Esophagus muscularis mucosa (tissue), 4 donors: Measurements from ENCODE around the gene OR2B2.

Experiments
- EP300 ChIP-seq: sonication (generic); formaldehyde crosslinking; IDR thresholded peaks from one replicate; pipeline ENCODE4 v1.6.1; 2017; ENCODE audit warnings: antibody characterized with exemption
- POLR2A ChIP-seq: fragments of 450-650 bp; IDR thresholded peaks from one replicate; pipeline ENCODE4 v1.6.1; 2017; ENCODE audit warnings: antibody characterized with exemption, moderate library complexity, mild to moderate bottlenecking, low read depth
- POLR2AphosphoS5 ChIP-seq, 2 donors: sonication (generic); formaldehyde crosslinking; IDR thresholded peaks; one replicate each; pipeline ENCODE4 v1.6.1; 2017; ENCODE audit warnings: antibody characterized with exemption in 2 of 2
- TF ChIP-seq, protein P1 (sequence below), 3 experiments: fragments of 200-600 bp in 2 of 3; fragments of 450-650 bp in 1 of 3; sonication (generic) in 2 of 3; IDR thresholded peaks; one replicate each; pipeline ENCODE4 v1.5.1; 2017 to 2019; ENCODE audit warnings: antibody characterized with exemption in 3 of 3, mild to moderate bottlenecking in 2 of 3, moderate library complexity in 1 of 3

- no peak for TF ChIP-seq EP300
- TF ChIP-seq, protein P1, sequence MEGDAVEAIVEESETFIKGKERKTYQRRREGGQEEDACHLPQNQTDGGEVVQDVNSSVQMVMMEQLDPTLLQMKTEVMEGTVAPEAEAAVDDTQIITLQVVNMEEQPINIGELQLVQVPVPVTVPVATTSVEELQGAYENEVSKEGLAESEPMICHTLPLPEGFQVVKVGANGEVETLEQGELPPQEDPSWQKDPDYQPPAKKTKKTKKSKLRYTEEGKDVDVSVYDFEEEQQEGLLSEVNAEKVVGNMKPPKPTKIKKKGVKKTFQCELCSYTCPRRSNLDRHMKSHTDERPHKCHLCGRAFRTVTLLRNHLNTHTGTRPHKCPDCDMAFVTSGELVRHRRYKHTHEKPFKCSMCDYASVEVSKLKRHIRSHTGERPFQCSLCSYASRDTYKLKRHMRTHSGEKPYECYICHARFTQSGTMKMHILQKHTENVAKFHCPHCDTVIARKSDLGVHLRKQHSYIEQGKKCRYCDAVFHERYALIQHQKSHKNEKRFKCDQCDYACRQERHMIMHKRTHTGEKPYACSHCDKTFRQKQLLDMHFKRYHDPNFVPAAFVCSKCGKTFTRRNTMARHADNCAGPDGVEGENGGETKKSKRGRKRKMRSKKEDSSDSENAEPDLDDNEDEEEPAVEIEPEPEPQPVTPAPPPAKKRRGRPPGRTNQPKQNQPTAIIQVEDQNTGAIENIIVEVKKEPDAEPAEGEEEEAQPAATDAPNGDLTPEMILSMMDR (IDR thresholded peaks at IDR 0.05): no peak
- no peak for TF ChIP-seq POLR2A
- TF ChIP-seq POLR2AphosphoS5 (IDR thresholded peaks at IDR 0.05): no peak
These were observed 26.1 kb downstream of the OR2B2 start for GRCh38 chr6:27886073-27886472.
